ACC112 (cell line): ENCODE data around the gene CYBC1.
"Not testable (repeated sequence)": the region's sequence is repeated elsewhere in the genome, so short reads cannot be mapped to it uniquely, and the experiment has no call there.

ENCODE experiments used
- H2AFZ ChIP-seq: fragments of 200-600 bp; sonication (generic); one replicate; pipeline ENCODE4 v1.6.0; 2017; ENCODE audit warnings: antibody characterized with exemption, low read length; ENCODE audit not compliant: unreplicated experiment
- H3K27ac ChIP-seq: fragments of 200-600 bp; sonication (generic); 2 replicates; pipeline ENCODE4 v1.5.1; 2014; ENCODE audit warnings: low read depth, mild to moderate bottlenecking, antibody characterized with exemption, low read length, moderate library complexity
- H3K27me3 ChIP-seq: fragments of 200-600 bp; sonication (generic); 2 replicates; pipeline ENCODE4 v1.6.1; 2014; ENCODE audit warnings: mild to moderate bottlenecking, antibody characterized with exemption, low read length, moderate library complexity, mixed read lengths; ENCODE audit not compliant: insufficient read depth
- H3K36me3 ChIP-seq: fragments of 200-600 bp; sonication (generic); 2 replicates; pipeline ENCODE4 v1.6.1; 2016; ENCODE audit warnings: mild to moderate bottlenecking, antibody characterized with exemption, low read length, moderate library complexity, mixed read lengths; ENCODE audit not compliant: insufficient read depth
- H3K4me1 ChIP-seq: fragments of 200-600 bp; sonication (generic); one replicate; pipeline ENCODE4 v1.6.1; 2016; ENCODE audit warnings: low read length, mixed read lengths; ENCODE audit not compliant: insufficient read depth, unreplicated experiment, control insufficient read depth
- H3K4me3 ChIP-seq: fragments of 200-600 bp; sonication (generic); 2 replicates; pipeline ENCODE4 v1.5.1; 2014; ENCODE audit warnings: mild to moderate bottlenecking, low read depth, low read length
- H3K79me2 ChIP-seq: fragments of 200-600 bp; sonication (generic); one replicate; pipeline ENCODE4 v1.6.0; 2016; ENCODE audit warnings: low read length; ENCODE audit not compliant: control insufficient read depth, unreplicated experiment, insufficient read depth

Gene CYBC1

DNA sequence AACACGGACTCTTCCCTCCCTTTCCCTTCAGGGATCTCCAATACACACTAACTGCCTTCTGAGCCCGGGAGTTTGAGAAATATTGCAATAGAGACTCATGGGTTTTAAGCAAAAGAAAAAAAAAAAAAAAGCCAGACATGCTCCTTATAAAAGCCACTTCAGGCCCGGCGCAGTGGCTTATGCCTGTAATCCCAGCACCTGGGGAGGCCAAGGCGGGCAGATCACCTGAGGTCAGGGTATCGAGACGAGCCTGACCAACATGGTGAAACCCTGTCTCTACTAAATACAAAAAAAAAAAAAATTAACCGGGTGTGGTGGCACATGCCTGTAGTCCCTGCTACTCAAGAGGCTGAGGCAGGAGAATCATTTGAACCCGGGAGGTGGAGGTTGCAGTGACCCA lies 34.8 kb downstream of the CYBC1 start:
- Histone ChIP-seq H3K4me1 (peaks cover 4% of the 10 kb centered on the region), H3K79me2 (peaks cover 3% of the 10 kb centered on the region), H3K27me3 (no peaks in the 10 kb centered on the region), H3K36me3 (peaks cover 4% of the 10 kb centered on the region; the same call in 1 of the 2 replicates), H3K27ac (no peak overlapping the region), H2AFZ (no peak overlapping the region), H3K4me3 (no peak overlapping the region)

DNA sequence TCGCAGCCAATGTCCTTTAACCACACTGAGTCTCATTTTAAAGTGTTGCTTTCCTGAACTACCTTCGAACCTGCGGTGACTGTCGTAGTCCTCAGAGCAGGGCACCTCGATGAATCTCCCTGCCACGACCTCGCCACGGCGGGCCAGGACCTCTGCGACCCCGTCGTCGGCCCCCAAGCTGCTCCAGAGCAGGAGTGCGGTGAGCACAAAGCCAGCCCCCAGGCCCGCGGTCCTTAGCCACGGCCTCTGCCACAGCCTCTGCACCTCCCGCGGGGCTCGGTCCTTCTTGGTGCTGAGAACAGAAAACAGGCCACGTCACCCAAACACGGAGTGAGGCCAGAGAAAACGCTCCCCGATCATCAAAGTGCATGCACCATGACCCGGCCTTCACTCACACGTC lies 35.2 kb downstream of the CYBC1 start:
- Histone ChIP-seq H3K27me3 (no peaks in the 10 kb centered on the region), H3K4me3 (no peak overlapping the region), H3K27ac (no peak overlapping the region), H2AFZ (no peak overlapping the region), H3K79me2 (peaks cover 3% of the 10 kb centered on the region), H3K36me3 (peaks cover 4% of the 10 kb centered on the region; the same call in 1 of the 2 replicates), H3K4me1 (peaks cover 4% of the 10 kb centered on the region)

DNA sequence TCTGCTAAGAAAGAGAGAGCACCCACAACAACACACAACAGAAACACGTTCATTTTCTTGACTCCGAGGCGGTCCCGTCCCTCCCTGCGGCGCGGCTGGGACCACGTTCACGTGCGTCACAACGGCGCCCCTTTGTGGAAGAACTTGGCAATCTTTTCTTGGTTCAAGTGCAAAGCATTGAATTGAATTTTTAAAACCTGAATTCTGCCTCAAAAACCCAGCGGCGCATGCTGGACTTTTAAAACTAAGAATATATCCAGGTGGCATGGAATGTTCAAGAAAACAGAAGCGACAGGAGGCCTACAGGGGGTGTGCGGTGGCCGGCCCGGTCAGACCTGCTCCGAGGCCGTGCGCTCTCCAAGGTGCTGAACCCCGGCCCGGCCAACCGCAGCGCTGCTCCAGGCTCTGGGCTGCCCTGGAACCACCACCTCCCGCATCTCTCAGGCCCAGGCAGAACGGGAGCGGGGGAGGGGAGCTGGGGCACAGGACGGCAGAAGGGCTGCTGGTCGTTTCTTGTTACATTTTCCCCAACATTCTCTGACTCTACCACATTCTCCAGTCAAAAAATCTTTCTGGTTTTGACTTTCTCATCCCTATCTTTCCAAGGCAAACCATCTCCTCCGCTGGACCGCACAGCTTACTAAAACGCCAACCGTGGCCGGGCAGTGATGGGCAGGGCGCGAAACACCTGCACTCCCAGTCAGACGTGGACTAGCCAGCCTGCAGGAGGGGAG lies 35.8 kb downstream of the CYBC1 start:
- Histone ChIP-seq H3K36me3 (no peaks in the 10 kb centered on the region), H3K79me2 (no peaks in the 10 kb centered on the region), H2AFZ (no peak overlapping the region), H3K4me3 (no peak overlapping the region), H3K4me1 (peaks cover 2% of the 10 kb centered on the region), H3K27ac (no peak overlapping the region), H3K27me3 (no peaks in the 10 kb centered on the region)

DNA sequence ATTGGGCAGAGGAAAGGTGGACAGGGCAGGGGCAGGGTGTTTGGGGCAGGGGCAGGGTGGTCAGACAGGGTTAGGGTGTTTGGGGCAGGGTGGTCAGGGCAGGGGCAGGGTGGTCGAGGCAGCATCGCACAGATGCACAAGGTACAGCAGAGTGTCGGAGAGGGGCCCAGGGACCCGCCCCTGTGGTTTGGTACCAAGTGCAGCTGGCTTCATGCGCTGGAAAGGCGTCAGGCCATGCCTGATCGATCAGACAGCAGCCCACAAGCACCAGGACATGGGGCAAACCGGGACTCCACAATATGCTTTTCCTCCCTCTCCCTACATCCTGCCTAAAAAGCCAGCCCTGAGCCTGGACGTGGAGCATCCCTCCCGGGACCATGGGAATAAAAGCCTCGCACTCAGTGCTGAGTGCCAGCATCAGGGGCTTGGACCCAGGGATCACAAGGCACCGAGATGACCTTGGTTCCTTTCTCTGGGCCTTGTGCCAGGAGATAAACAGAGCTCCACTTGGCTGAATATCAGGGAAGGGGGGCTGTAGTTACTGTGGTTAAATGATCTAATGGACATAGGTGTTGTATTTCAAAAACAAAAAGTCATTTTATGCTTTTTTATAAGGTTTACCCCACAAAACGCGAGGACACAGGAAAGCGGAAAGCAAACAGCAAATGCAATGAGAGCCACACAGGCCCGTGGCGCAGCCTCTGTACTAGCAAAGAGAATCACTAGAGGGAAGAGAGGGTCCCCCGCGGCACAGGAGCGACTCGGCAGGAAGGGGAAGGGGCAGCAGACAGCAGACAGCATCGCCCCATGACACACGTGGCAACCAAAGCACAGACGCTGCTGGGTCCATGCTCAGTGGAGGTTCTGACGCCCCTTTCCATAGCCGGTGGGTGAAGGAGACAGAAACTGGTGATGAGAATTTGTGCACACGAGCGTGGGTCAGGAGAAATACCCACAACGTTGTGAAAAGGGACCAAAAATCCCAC lies 37.7 kb downstream of the CYBC1 start:
- H3K79me2 ChIP-seq = no peaks in the 10 kb centered on the region
- no peaks in the 10 kb centered on the region for H3K4me1 ChIP-seq
- no peak overlapping the region for H3K27ac ChIP-seq
- no peaks in the 10 kb centered on the region for H3K27me3 ChIP-seq
- no peak overlapping the region for H2AFZ ChIP-seq
- H3K36me3 ChIP-seq = no peaks in the 10 kb centered on the region
- no peak overlapping the region for H3K4me3 ChIP-seq

DNA sequence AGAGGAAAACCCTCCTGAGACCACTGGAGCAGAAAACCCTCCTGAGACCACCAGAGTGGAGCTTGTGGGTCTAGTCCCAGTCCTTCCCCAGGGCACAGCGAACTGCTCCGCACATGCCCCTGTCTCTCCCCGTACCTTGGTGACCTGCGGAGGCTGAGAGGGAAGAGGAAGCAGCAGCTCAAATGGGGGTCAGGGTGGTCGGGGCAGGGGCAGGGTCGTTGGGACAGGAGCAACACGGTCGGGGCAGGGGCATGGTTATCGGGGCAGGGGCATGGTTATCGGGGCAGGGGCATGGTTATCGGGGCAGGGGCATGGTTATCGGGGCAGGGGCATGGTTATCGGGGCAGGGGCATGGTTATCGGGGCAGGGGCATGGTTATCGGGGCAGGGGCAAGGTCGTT lies 38.5 kb downstream of the CYBC1 start:
- not testable (repeated sequence) for H2AFZ ChIP-seq, H3K4me1 ChIP-seq, H3K36me3 ChIP-seq, H3K79me2 ChIP-seq, H3K27me3 ChIP-seq, H3K27ac ChIP-seq, H3K4me3 ChIP-seq

DNA sequence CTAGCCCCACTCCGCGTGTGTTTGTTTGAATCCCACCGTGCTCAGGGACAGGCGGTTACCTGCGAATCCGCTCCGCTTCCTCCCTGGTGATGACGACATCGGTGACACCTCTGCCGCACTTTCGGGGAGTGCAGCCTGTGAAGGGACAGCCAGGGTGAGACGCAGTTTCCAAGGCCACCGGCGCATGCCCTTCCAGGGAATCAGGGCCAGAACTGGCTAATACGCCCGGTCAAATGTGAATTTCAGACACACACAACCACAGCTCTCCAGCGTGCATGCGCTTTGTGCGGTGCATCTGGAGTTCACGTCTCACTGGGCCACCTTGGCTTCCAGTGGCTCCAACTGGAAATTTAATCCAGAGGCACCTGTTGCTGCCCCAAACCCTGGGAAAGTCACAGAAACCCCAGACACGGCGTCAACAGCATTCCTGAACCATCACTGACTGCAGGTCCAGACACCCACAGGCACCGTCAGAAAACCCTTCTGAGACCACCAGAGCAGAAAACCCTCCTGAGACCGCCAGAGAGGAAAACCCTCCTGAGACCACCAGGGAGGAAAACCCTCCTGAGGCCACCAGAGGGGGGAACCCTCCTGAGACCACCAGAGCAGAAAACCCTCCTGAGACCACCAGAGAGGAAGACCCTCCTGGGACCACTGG lies 39.0 kb downstream of the CYBC1 start:
- H2AFZ ChIP-seq = no peak overlapping the region
- no peaks in the 10 kb centered on the region for H3K36me3 ChIP-seq
- peaks cover 5% of the 10 kb centered on the region for H3K4me1 ChIP-seq
- no peaks in the 10 kb centered on the region for H3K27me3 ChIP-seq
- H3K4me3 ChIP-seq = no peak overlapping the region
- no peaks in the 10 kb centered on the region for H3K79me2 ChIP-seq
- H3K27ac ChIP-seq = no peak overlapping the region

DNA sequence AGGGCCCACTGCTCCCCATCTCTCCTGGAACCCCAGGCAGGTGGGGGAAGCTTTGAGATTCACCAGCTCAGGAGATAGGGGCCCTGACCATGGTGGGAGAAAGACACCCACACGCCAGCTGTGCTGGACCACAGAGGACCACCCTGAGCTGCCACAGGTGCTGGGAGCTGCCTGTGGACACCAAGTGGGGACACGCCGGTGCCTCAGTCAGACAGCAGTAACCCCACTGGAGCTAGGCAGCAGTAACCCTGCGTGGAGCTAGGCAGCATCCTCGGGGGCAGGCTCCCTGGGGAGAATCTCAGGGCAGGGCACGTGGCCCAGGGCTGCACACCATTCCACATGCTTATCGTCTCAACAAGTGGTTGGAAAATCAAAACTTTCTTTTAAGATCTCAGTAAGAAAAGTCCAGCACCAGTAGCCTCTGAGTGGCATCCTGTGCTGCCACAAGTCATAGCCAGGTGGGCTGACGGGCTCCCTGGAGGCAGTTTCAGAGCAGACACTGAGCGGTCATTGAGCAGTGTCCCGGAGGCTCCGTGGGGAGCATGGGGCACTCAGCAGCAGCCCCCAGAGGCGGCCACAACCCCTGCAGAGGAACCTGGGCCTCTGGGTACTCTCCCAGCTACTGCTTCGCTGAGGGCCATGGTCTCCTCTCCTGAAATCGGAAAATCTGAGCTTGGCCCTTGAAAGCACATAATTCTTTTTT lies 40.4 kb downstream of the CYBC1 start:
- no peaks in the 10 kb centered on the region for H3K27me3 ChIP-seq
- H3K4me1 ChIP-seq = peaks cover 5% of the 10 kb centered on the region
- H3K27ac ChIP-seq = no peak overlapping the region
- H3K36me3 ChIP-seq = no peaks in the 10 kb centered on the region
- H3K4me3 ChIP-seq = no peak overlapping the region
- no peaks in the 10 kb centered on the region for H3K79me2 ChIP-seq
- no peak overlapping the region for H2AFZ ChIP-seq

DNA sequence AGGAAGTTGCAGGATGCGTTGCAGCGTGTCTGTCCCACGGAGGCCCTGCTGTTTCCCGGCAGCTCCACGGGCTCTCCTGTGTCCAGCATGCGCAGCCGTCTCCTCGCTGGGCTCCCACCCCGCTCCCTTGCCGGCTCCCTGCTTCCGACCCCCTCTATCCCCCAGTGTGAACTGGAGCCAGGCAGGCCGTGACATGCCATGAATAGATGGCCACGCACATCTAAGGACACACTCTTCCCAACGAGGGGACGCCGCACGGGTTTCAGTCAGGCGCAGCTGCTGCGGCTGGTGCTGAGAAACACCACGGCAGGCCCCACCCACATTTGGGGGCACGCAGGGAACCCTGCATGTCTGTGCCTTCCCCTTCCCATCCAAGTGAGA lies 41.6 kb downstream of the CYBC1 start:
- Histone ChIP-seq H3K36me3 (no peaks in the 10 kb centered on the region), H2AFZ (no peak overlapping the region), H3K4me3 (no peak overlapping the region), H3K79me2 (no peaks in the 10 kb centered on the region), H3K4me1 (peaks cover 5% of the 10 kb centered on the region), H3K27ac (no peak overlapping the region), H3K27me3 (no peaks in the 10 kb centered on the region)

DNA sequence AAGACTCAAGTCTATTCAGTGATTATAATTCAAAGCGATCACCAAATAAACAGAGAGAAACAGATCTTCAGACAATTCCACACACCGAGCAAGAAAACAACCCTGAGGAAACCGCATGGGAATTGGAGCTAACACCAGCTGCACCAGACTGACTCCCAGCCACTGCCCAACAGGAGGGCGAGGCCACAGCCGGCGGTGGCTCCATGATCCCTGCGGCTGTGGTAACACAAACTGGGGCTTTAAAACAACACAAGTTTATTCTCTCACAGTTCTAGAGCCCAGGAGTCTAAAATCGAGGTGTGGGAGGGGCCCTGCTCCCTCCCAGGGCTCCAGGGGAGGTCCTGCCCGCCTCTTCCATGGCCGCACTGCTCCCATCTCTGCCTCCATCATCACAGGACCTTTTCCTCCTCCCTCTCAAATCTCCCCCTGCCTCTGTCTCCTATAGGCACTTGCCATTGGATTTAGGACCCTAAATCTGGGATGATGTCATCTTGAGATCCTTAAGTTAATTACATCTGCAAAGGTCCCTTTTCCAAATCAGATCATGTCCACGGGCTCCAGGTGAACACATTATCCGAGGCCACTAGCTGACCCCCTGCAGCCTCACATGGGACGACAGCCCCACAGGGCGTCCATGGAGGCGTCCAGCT lies 42.1 kb downstream of the CYBC1 start:
- no peak overlapping the region for H2AFZ ChIP-seq
- H3K4me3 ChIP-seq = no peak overlapping the region
- no peaks in the 10 kb centered on the region for H3K27me3 ChIP-seq
- no peaks in the 10 kb centered on the region for H3K79me2 ChIP-seq
- H3K4me1 ChIP-seq = peaks cover 5% of the 10 kb centered on the region
- H3K27ac ChIP-seq = no peak overlapping the region
- H3K36me3 ChIP-seq = no peaks in the 10 kb centered on the region

DNA sequence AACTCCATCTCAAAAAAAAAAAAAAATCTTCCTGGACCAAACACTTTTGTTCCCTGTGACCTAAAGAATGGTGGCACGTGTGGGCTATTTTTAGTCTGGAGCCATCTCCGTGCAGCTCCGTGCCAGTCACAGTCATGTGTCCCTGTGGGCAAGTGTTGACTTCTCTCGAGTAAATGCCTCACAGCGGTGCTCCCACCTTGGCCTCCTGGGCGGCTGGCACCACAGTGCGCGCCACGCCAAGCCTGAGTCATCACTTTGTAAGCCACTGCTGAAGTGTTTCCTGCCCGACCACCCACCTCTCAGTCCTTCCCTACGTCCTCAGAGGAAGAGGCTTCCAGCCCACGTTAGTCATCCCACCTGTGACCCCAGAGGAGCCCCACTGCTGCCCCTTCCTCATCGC lies 43.3 kb downstream of the CYBC1 start:
- Histone ChIP-seq H3K79me2 (no peaks in the 10 kb centered on the region), H2AFZ (no peak overlapping the region), H3K36me3 (no peaks in the 10 kb centered on the region), H3K27me3 (no peaks in the 10 kb centered on the region), H3K4me1 (peaks cover 5% of the 10 kb centered on the region), H3K4me3 (no peak overlapping the region), H3K27ac (no peak overlapping the region)
